HCT116 (cell line): ENCODE data around the gene PEX11G. TPM values are rescaled to one million over a fixed set of nuclear protein-coding genes. Genes with fewer than 3 reads are reported as not detected.

Experiments used
- ATAC-seq: fragments of 200-7000 bp; cut with Tn5 transposase; 2 replicates; pipeline ENCODE4 v1.9.1; 2020; ENCODE audit warnings: mild to moderate bottlenecking, moderate library complexity
- BruUV-seq: library from RNA; stranded (reverse); fragments of 400-500 nt; replicated peaks from 2 replicates; lab custom pipeline; 2021; lab: Mats Ljungman, UMichigan
- CTCF ChIA-PET: fragments of 300-600 bp; sonication (Branson Sonifier 250); formaldehyde crosslinking; loops from one replicate; lab custom pipeline; 2021; ENCODE audit warnings: antibody characterized with exemption; lab: Charles Lee
- POLR2A ChIA-PET: fragments of 300-600, 350-600 bp; sonication (Branson Sonifier 250); formaldehyde crosslinking; loops from one replicate; lab custom pipeline; 2021; ENCODE audit warnings: antibody characterized with exemption; lab: Charles Lee
- RAD21 ChIA-PET, 2 experiments: fragments of 300-600 bp; sonication (Branson Sonifier 250); formaldehyde crosslinking; loops; one replicate each; lab custom pipeline; 2023; ENCODE audit warnings: low total read pairs in 2 of 2; ENCODE audit not compliant: uncharacterized antibody in 2 of 2, unreplicated experiment in 2 of 2, low non-redundant PET in 1 of 2; lab: Charles Lee
- DNase-seq: peaks from one replicate; pipeline ENCODE4 v3.0.0-alpha.2; 2010; ENCODE audit warnings: low read depth, low spot score
- H2AFZ ChIP-seq: fragments of 200-600 bp; shearing (Covaris generic), sonication (generic); 2 replicates; pipeline ENCODE4 v1.6.1; 2017; ENCODE audit warnings: low read depth, mixed run types, mixed read lengths, antibody characterized with exemption, low read length; ENCODE audit not compliant: poor library complexity, severe bottlenecking
- H3K27ac ChIP-seq: 2 replicates; pipeline ENCODE4 v1.5.1; 2012; ENCODE audit warnings: low read depth, low read length
- H3K27me3 ChIP-seq: fragments of 200-600 bp; sonication (generic); 2 replicates; pipeline ENCODE4 v1.6.1; 2016; ENCODE audit warnings: mixed run types, low read length, mixed read lengths; ENCODE audit not compliant: insufficient read depth
- H3K36me3 ChIP-seq, 2 experiments: fragments of 200-500 bp in 1 of 2; fragments of 200-600 bp in 1 of 2; sonication (Bioruptor generic) in 1 of 2; sonication (generic) in 1 of 2; 2 replicates each; pipeline versions ENCODE4 v1.5.1 to v1.6.1; 2014 to 2016; ENCODE audit warnings: low read length in 2 of 2, inconsistent platforms in 1 of 2, mixed read lengths in 1 of 2, mixed run types in 1 of 2; ENCODE audit not compliant: insufficient read depth in 2 of 2, control insufficient read depth in 1 of 2
- H3K4me1 ChIP-seq, 2 experiments: fragments of 200-600 bp in 1 of 2; sonication (generic) in 1 of 2; 2 replicates each; pipeline versions ENCODE4 v1.5.1 to v1.6.1; 2012 to 2017; ENCODE audit warnings: low read length in 2 of 2, inconsistent platforms in 1 of 2, mild to moderate bottlenecking in 1 of 2, mixed read lengths in 1 of 2, mixed run types in 1 of 2, moderate library complexity in 1 of 2; ENCODE audit not compliant: insufficient read depth in 2 of 2, control insufficient read depth in 1 of 2
- H3K4me2 ChIP-seq: fragments of 200-600 bp; sonication (generic); 2 replicates; pipeline ENCODE4 v1.6.1; 2017; ENCODE audit warnings: mixed run types, low read length, mixed read lengths
- H3K4me3 ChIP-seq, 2 experiments: fragments of 200-600 bp in 1 of 2; sonication (generic) in 1 of 2; replicated peaks in 1 of 2; 2 replicates each; pipeline ENCODE4 v1.5.1; 2011 to 2016; ENCODE audit warnings: low read length in 2 of 2, control low read depth in 1 of 2, low read depth in 1 of 2, mild to moderate bottlenecking in 1 of 2, mixed read lengths in 1 of 2, mixed run types in 1 of 2
- H3K79me2 ChIP-seq: fragments of 200-600 bp; sonication (generic); 2 replicates; pipeline ENCODE4 v1.6.1; 2017; ENCODE audit warnings: mild to moderate bottlenecking, mixed run types, low read length, moderate library complexity, mixed read lengths; ENCODE audit not compliant: insufficient read depth
- H3K9ac ChIP-seq: fragments of 200-600 bp; sonication (generic); 2 replicates; pipeline ENCODE4 v1.6.1; 2016; ENCODE audit warnings: low read length, mixed read lengths
- H3K9me2 ChIP-seq: fragments of 200-600 bp; sonication (generic), shearing (Covaris generic); 2 replicates; pipeline ENCODE4 v1.6.1; 2017; ENCODE audit warnings: mixed run types, mild to moderate bottlenecking, moderate library complexity; ENCODE audit not compliant: insufficient read depth
- H3K9me3 ChIP-seq, 2 experiments: fragments of 200-500 bp in 1 of 2; fragments of 200-600 bp in 1 of 2; sonication (Bioruptor generic) in 1 of 2; sonication (generic) in 1 of 2; 2 replicates each; pipeline ENCODE4 v1.6.1; 2014 to 2017; ENCODE audit warnings: low read length in 2 of 2, mixed read lengths in 2 of 2, inconsistent platforms in 1 of 2, low read depth in 1 of 2, mild to moderate bottlenecking in 1 of 2, mixed run types in 1 of 2, moderate library complexity in 1 of 2; ENCODE audit not compliant: control insufficient read depth in 1 of 2, insufficient read depth in 1 of 2
- H4K20me1 ChIP-seq: fragments of 200-600 bp; sonication (generic), shearing (Covaris generic); 2 replicates; pipeline ENCODE4 v1.6.1; 2017; ENCODE audit warnings: mixed run types, mild to moderate bottlenecking, moderate library complexity; ENCODE audit not compliant: insufficient read depth
- ATF3 ChIP-seq: IDR thresholded peaks from 2 replicates; pipeline ENCODE4 v1.6.1; 2012
- CTCF ChIP-seq, 3 experiments: fragments of 200-600 bp in 1 of 3; sonication (generic) in 1 of 3; IDR thresholded peaks in 2 of 3; conservative IDR thresholded peaks in 1 of 3; 2 replicates each; pipeline ENCODE4 v1.5.1; 2012 to 2017; ENCODE audit warnings: low read depth in 2 of 3, low read length in 2 of 3, antibody characterized with exemption in 1 of 3, borderline replicate concordance in 1 of 3, control low read depth in 1 of 3, mild to moderate bottlenecking in 1 of 3, mixed read lengths in 1 of 3, mixed run types in 1 of 3, moderate library complexity in 1 of 3; ENCODE audit not compliant: insufficient read depth in 1 of 3
- ELF1 ChIP-seq: IDR thresholded peaks from 2 replicates; pipeline ENCODE4 v1.6.1; 2012; ENCODE audit warnings: low read depth, borderline replicate concordance
- EZH2 ChIP-seq: fragments of 200-600 bp; sonication (generic); IDR thresholded peaks from 2 replicates; pipeline ENCODE4 v1.6.1; 2017; ENCODE audit warnings: antibody characterized with exemption, mixed run types
- JUND ChIP-seq: IDR thresholded peaks from 2 replicates; pipeline ENCODE4 v1.6.1; 2012
- MAX ChIP-seq: IDR thresholded peaks from 2 replicates; pipeline ENCODE4 v1.6.1; 2012
- REST ChIP-seq: IDR thresholded peaks from 2 replicates; pipeline ENCODE4 v1.6.1; 2012; ENCODE audit warnings: low read depth
- SRF ChIP-seq: IDR thresholded peaks from 2 replicates; pipeline ENCODE4 v1.6.1; 2012; ENCODE audit warnings: low read depth
- TCF7L2 ChIP-seq: IDR thresholded peaks from 2 replicates; pipeline ENCODE4 v1.7.0; 2011; ENCODE audit warnings: borderline replicate concordance, inconsistent platforms; ENCODE audit not compliant: insufficient read depth, insufficient read length; ENCODE audit errors: extremely low read depth
- YY1 ChIP-seq: IDR thresholded peaks from 2 replicates; pipeline ENCODE4 v1.6.1; 2011; ENCODE audit warnings: low read length, low read depth, moderate library complexity, mild to moderate bottlenecking; ENCODE audit not compliant: insufficient replicate concordance; ENCODE audit errors: extremely low read depth
- ZFX ChIP-seq: fragments of 450-650 bp; IDR thresholded peaks from 2 replicates; pipeline ENCODE4 v1.6.1; 2017
- intact Hi-C: fragments of 100-400 bp; cut with micrococcal nuclease; formaldehyde crosslinking; loops from 2 replicates; pipeline ENCODE4 v1.10.0; 2022
- total RNA-seq: library from RNA; stranded (reverse); gene quantifications from one replicate; pipeline ENCODE4 v1.2.1, GENCODE V29; 2021; ENCODE audit not compliant: unreplicated experiment

Gene PEX11G
- total RNA-seq, 1 experiment from 2014 or later = 6.4 TPM

GRCh38 chr19:7468840-7469239 lies 20.0 kb downstream of the PEX11G start:
- no peaks in the 10 kb centered on the region for H3K9me2 ChIP-seq
- DNase-seq (no peak), ATAC-seq (no peak)
- intact Hi-C loops = no loop called here
- no peak overlapping the region for H2AFZ ChIP-seq
- no peak overlapping the region for H3K9ac ChIP-seq
- H3K27ac ChIP-seq = no peak overlapping the region
- no peak overlapping the region for H3K4me3 ChIP-seq
- CTCF ChIA-PET = no interaction called here
- H3K4me2 ChIP-seq = no peak overlapping the region
- no TSS peak for BruUV-seq
- H3K4me1 ChIP-seq = no peaks in the 10 kb centered on the region
- TF ChIP-seq ZFX (no peak), JUND (no peak), REST (no peak), EZH2 (no peak), TCF7L2 (no peak), YY1 (no peak), CTCF (IDR thresholded peaks at IDR 0.05 in 2 of 3, conservative IDR thresholded peaks at IDR 0.05 in 1 of 3; ENCODE audit: borderline replicate concordance in 1 of 3, insufficient read depth in 1 of 3, low read depth in 2 of 3, low read length in 2 of 3) (no peak), SRF (no peak), ELF1 (no peak), ATF3 (no peak), MAX (no peak)
- POLR2A ChIA-PET = no interaction called here
- H3K9me3 ChIP-seq = no peaks in the 10 kb centered on the region
- H4K20me1 ChIP-seq = no peaks in the 10 kb centered on the region
- H3K36me3 ChIP-seq = peaks cover 0 to 13% of the 10 kb centered on the region in 2 experiments; a peak in 2 of 4 replicates
- H3K79me2 ChIP-seq = no peaks in the 10 kb centered on the region
- no peaks in the 10 kb centered on the region for H3K27me3 ChIP-seq
- RAD21 ChIA-PET = no interaction called here
